ENCODE measurements around the gene ARHGAP26.

- TF ChIP-seq CTCF (IDR thresholded peaks at IDR 0.05; ENCODE audit: extremely low read depth in 1 of 2, insufficient read depth in 1 of 2, low read depth in 1 of 2, low read length in 2 of 2) (no peak), MAX (IDR thresholded peaks at IDR 0.05; ENCODE audit: insufficient read depth, insufficient read length) (no peak), POLR2A (IDR thresholded peaks at IDR 0.05; ENCODE audit: low read depth, low read length) (no peak), EZH2 (IDR thresholded peaks at IDR 0.05; ENCODE audit: borderline replicate concordance, low read depth, low read length, severe bottlenecking) (no peak), POLR2AphosphoS5 (IDR thresholded peaks at IDR 0.05; ENCODE audit: insufficient read depth, low read depth, low read length) (no peak), JUN (IDR thresholded peaks at IDR 0.05; ENCODE audit: borderline replicate concordance, insufficient read depth, insufficient read length, low read depth) (no peak), MYC (IDR thresholded peaks at IDR 0.05; ENCODE audit: low read depth, low read length) (no peak), GATA2 (IDR thresholded peaks at IDR 0.05; ENCODE audit: insufficient read depth, insufficient read length, low read depth, low read length) (no peak)
Observed at GRCh38 chr5:142823806-142824205, 53.6 kb downstream of the ARHGAP26 start.
